Thyroid gland (tissue), 4 donors: ENCODE data around the gene C1orf56. TPM values are rescaled to one million over a fixed set of nuclear protein-coding genes. Genes with fewer than 3 reads are reported as not detected.

ENCODE experiments used
- DNase-seq, 2 donors: peaks; one replicate each; pipeline ENCODE4 v3.0.0-alpha.2; 2019
- H3K27ac ChIP-seq, 3 donors: fragments of 200-600 bp; sonication (generic); 1 replicate in 2 of 3; 2 replicates in 1 of 3; pipeline ENCODE4 v1.5.1; 2016 to 2019; ENCODE audit warnings: mild to moderate bottlenecking in 1 of 3, moderate library complexity in 1 of 3
- H3K27me3 ChIP-seq: fragments of 200-600 bp; sonication (generic); one replicate; pipeline ENCODE4 v1.5.1; 2019
- H3K36me3 ChIP-seq, 2 donors: fragments of 200-600 bp; sonication (generic); one replicate each; pipeline ENCODE4 v1.5.1; 2016 to 2019
- H3K4me1 ChIP-seq, 2 donors: fragments of 200-600 bp; sonication (generic); one replicate each; pipeline ENCODE4 v1.5.1; 2017 to 2019
- H3K4me3 ChIP-seq, 3 donors: fragments of 200-600 bp; sonication (generic); replicated peaks in 1 of 3; 1 replicate in 2 of 3; 2 replicates in 1 of 3; pipeline ENCODE4 v1.5.1; 2016; ENCODE audit warnings: mild to moderate bottlenecking in 1 of 3
- H3K9me3 ChIP-seq: fragments of 200-600 bp; sonication (generic); one replicate; pipeline ENCODE4 v1.5.1; 2017
- POLR2A ChIP-seq, 2 donors: fragments of 450-650 bp; IDR thresholded peaks; one replicate each; pipeline ENCODE4 v1.6.1; 2017; ENCODE audit warnings: antibody characterized with exemption in 2 of 2, mild to moderate bottlenecking in 2 of 2, moderate library complexity in 1 of 2
- WGBS, 2 donors: methylation state at CpG; one replicate each; pipeline ENCODE4 v1.1.5; 2017; 5-methylcytosine and 5-hydroxymethylcytosine counted together
- intact Hi-C: fragments of 100-400 bp; cut with DNase I; formaldehyde crosslinking; loops from one replicate; pipeline ENCODE4 v1.15.1; 2023
- total RNA-seq, 4 donors: library from RNA; depleted of rRNA; stranded (reverse); fragments of >200 nt; gene quantifications; one replicate each; pipeline ENCODE4 v1.2.3, GENCODE V29; 2016
- TF ChIP-seq, protein P1 (sequence below), 6 experiments: fragments of 200-600 bp in 3 of 6; fragments of 450-650 bp in 3 of 6; sonication (generic) in 3 of 6; IDR thresholded peaks; one replicate each; pipeline ENCODE4 v1.5.1; 2016 to 2019; ENCODE audit warnings: antibody characterized with exemption in 6 of 6, mild to moderate bottlenecking in 2 of 6, inconsistent platforms in 1 of 6, moderate library complexity in 1 of 6

Gene C1orf56
- total RNA-seq, 4 donors from 2014 or later, result 7.8 to 22.6 (median 14.8) TPM

DNA sequence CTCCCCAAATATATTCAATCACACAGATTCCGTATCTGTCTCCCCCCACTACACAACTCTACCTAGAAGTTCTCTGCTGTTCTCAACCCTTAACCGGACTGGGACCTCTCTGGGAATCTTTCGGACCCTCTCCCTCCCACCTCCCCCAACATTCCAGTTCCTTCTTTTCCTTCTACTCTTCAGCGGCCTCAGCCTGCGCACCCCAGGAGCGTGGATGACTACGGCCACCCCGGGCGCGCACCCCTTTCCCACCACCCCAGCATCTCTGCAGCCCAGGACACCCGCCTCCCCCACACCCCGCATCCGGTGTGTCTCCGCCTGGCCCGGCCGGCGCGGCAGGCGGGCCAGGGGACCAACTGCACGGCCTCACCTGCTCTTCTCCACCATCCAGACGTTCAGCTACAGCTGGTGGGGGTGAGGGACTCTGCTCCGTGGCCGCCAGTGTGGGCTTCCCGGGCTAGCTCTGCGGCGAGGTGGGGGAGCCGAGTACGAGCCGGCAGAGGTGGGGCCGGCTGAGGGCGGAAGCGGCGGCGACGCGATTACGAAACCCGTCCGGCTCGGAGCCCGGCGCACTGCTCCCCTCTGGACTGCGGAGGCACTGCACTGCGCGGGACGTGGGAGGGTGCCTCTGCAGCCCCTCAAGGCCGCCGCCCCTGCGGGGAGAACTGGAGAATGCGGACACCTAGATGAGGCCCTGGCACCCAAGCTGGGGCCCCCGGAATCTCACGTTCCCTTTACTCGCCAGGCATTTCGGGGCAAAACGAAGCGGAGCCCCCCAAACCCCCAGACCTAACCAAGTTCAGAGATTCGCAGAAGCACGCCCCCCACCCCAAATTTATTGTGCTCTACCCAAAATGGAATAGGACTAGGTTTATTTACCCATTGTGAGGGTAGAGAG is 11.8 kb downstream of the C1orf56 start, which contains the start of gene CDC42SE1:
Gene CDC42SE1, minus strand, starts transcription at position 514 of the 898 bp plus-strand sequence. CDS start 3,892 bp downstream, outside the sequence.
- peak in 1 of 2 donors; percentile 88 for TF ChIP-seq POLR2A (IDR thresholded peaks at IDR 0.05)
- TF ChIP-seq, protein P1, sequence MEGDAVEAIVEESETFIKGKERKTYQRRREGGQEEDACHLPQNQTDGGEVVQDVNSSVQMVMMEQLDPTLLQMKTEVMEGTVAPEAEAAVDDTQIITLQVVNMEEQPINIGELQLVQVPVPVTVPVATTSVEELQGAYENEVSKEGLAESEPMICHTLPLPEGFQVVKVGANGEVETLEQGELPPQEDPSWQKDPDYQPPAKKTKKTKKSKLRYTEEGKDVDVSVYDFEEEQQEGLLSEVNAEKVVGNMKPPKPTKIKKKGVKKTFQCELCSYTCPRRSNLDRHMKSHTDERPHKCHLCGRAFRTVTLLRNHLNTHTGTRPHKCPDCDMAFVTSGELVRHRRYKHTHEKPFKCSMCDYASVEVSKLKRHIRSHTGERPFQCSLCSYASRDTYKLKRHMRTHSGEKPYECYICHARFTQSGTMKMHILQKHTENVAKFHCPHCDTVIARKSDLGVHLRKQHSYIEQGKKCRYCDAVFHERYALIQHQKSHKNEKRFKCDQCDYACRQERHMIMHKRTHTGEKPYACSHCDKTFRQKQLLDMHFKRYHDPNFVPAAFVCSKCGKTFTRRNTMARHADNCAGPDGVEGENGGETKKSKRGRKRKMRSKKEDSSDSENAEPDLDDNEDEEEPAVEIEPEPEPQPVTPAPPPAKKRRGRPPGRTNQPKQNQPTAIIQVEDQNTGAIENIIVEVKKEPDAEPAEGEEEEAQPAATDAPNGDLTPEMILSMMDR (IDR thresholded peaks at IDR 0.05), result peak; percentile 68 to 93 (median 90)
- H3K27ac ChIP-seq, result peak within 1 kb of the TSS; percentile 82 to 98 (median 91)
- peaks cover 12 to 15% of the 10 kb centered on the region in 2 donors for H3K36me3 ChIP-seq
- H3K9me3 ChIP-seq, result no peaks in the 10 kb centered on the region
- peaks cover 33 to 35% of the 10 kb centered on the region in 2 donors for H3K4me1 ChIP-seq
- WGBS, 2 donors, result 2% methylated on average over 18 to 21 of the region's 58 CpGs
- peak; percentile 71 to 78 for DNase-seq
- H3K27me3 ChIP-seq, result no peaks in the 10 kb centered on the region
- intact Hi-C loops, result loop anchor here (5.0 kb wide), 1 partner anchor 52 kb away; the partner anchor contains the start of genes MINDY1 and PRUNE1
- peak within 1 kb of the TSS; percentile 84 to 97 (median 96) for H3K4me3 ChIP-seq

DNA sequence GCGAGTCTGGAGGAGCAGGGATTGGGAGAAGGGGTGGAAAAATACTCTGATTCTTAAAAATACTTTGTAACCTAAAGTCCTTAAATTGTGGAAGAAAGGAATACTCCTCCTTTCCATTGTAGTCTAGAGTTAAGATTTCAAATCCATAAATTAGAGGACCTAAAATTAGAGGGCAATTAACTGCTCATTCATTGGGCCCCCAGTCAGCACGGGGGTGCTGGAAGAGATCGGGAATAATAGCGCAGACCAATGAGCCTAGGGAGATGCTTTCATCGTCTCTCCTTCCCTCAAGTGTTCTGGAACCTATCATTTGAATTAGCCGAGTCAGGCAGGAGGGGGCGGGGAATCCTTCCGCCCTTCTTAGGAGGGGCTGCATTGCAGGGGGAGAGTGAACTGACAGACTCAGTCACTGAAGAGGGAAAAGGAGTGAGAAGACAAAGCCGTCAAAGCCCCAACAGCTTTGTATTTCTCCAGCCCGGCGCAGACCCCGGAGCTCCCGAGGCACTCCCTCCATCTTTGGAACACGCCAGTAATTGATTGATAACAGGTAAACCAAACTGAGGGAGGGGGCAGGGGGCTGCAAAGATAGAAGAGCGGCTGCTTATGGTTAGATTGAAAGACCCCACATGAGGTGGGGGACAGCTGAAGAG is 12.6 kb downstream of the C1orf56 start, which contains the start of gene MLLT11:
Gene MLLT11, plus strand, starts transcription at position 391 of the 650 bp plus-strand sequence. CDS start 6,828 bp downstream, outside the sequence.
- WGBS, 2 donors, result 2 to 7% methylated on average over 15 of the region's 15 CpGs
- Histone ChIP-seq H3K36me3 (peaks cover 5 to 8% of the 10 kb centered on the region in 2 donors), H3K27ac (peak within 1 kb of the TSS; percentile 82 to 98 (median 91)), H3K27me3 (no peaks in the 10 kb centered on the region), H3K9me3 (no peaks in the 10 kb centered on the region), H3K4me1 (peaks cover 32 to 33% of the 10 kb centered on the region in 2 donors), H3K4me3 (peak within 1 kb of the TSS; percentile 84 to 97 (median 96))
- DNase-seq, result peak; percentile 29 to 35
- intact Hi-C loops, result no loop called here
- no peak for TF ChIP-seq POLR2A (IDR thresholded peaks at IDR 0.05)
- TF ChIP-seq, protein P1 (IDR thresholded peaks at IDR 0.05), result no peak

DNA sequence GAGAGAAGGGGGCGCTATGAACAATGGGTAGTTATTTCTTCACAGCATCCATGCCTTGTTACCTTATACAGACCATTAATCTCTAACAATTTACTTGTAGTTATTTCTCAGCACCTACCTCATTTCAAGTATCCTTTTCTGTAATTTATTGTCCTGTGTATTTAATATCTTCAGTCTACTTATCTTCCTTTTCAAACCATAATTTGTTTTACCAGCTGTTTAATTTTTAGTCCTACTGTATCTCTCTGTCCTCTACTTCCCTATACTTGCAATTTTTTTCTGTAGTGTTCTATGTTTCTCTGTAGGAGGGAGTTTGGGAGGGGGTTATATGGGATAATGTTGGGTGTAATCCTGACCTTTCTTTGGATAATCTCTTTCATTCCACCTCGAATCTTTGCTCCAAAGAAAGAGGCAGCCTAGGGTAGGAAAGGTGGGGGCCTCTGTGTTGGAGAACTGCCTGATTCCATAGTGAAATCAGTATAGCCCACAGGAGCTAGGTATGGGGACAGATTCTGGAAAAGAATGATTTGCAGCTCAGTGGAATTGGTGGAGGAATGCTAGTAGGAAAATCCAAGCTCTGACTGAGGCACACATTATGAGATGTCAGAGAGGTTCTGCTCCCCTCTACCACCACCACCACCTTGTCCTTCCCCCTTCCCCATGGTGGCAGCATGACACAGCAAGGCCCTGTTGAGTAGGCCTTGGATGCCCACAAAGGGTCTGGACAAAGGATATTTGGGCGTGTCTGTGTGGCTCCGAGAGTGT is 13.3 kb downstream of the C1orf56 start:
- Histone ChIP-seq H3K36me3 (peaks cover 0 to under 1% of the 10 kb centered on the region in 2 donors), H3K4me1 (peaks cover 25 to 26% of the 10 kb centered on the region in 2 donors), H3K9me3 (no peaks in the 10 kb centered on the region), H3K27ac (no peak overlapping the region), H3K4me3 (peak overlapping the region in 1 of 3 donors; percentile 96), H3K27me3 (no peaks in the 10 kb centered on the region)
- DNase-seq, result no peak
- WGBS, 2 donors, result 70 to 72% methylated on average over 4 of the region's 4 CpGs
- intact Hi-C loops, result no loop called here
- no peak for TF ChIP-seq POLR2A (IDR thresholded peaks at IDR 0.05)

DNA sequence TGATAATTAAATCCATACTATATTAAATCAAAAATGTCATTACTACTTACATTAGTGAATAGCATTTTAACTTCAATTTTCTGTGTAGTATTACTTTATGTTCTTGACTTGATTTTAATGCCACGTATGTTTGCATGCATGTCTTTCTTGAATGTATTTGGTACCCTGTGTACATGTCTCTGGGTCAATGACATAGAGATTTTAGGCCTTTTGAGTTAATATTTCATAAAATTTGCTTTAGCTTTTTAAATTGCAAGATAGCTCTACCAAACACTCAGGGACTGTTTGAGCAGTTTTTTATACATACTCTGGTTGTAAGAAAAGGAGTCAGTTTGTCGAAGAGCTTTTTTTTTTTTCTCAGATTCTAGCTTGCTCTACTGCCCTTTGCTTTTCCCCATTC is 14.2 kb downstream of the C1orf56 start:
- no peak overlapping the region for H3K27ac ChIP-seq

More for the DNA sequence above, 14.2 kb downstream of the C1orf56 start:
- TF ChIP-seq, protein P1 (IDR thresholded peaks at IDR 0.05), result no peak
- TF ChIP-seq POLR2A (IDR thresholded peaks at IDR 0.05), result no peak
- Histone ChIP-seq H3K4me1 (peaks cover 16 to 17% of the 10 kb centered on the region in 2 donors), H3K36me3 (no peaks in the 10 kb centered on the region), H3K4me3 (no peak overlapping the region), H3K9me3 (no peaks in the 10 kb centered on the region), H3K27me3 (no peaks in the 10 kb centered on the region)
- 78 to 79% methylated on average over 2 of the region's 2 CpGs for WGBS, 2 donors
- intact Hi-C loops, result no loop called here
- no peak for DNase-seq
